ENCODE data around the gene CAMK2N2.

Gene CAMK2N2

GRCh38 chr3:184222521-184222920 is 38.8 kb downstream of the CAMK2N2 start:
- DNase-seq (ENCODE audit: low spot score): no peak

- DNase-seq (ENCODE audit: low spot score): no peak
Observed at GRCh38 chr3:184218814-184219213, 42.5 kb downstream of the CAMK2N2 start.

DNA sequence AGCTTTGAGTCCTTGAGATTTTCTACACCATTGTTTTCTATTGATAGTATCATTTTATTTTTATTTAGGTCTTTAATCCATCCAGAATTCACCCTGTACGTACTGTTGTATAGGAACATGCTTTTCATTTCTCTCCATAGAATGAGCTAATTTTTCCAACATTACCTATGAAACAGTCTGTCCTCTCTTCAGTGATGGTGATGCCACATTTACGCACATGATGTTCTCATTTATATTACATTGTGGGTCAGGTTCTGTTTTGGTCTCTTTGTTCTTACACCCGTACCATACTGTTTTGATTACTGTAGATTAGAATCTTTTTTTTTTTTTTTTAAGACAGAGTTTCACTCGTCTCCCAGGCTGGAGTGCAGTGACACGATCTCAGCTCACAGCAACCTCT is 49.6 kb downstream of the CAMK2N2 start:
- no peak for DNase-seq (ENCODE audit: low spot score)

DNA sequence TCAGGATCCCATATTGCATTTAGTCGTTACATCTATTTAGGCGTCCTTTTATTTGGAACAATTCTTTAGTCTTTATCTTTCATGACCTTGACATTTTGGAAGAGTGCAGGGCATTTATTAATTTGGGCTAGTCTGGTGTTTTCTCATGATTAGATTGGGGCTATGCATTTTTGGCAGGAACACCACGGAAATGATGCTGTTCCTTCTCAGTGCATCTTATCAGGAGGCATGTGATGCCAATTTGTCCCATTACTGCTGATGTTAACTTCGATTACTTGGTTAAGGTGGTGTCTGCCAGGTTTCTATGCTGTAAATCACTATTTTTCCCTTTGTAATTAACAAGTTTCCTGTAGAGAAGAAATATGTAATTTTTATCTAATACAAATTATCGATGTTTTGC is 50.1 kb downstream of the CAMK2N2 start:
- no peak for DNase-seq (ENCODE audit: low spot score)

All from hematopoietic multipotent progenitor cell treated with erythropoietin and hydrocortisone succinate and interleukin-3 and kit ligand, for 17 days (in vitro differentiated cells).